ENCODE results near the gene C1orf226.

GRCh38 chr1:162404550-162405160, 23.1 kb downstream of the C1orf226 start:
- TF ChIP-seq POLR2AphosphoS5 (IDR thresholded peaks at IDR 0.05; ENCODE audit: low read depth, low read length) (no peak), CBX3 (IDR thresholded peaks at IDR 0.05; ENCODE audit: low read depth) (no peak), FOSL1 (IDR thresholded peaks at IDR 0.05; ENCODE audit: low read depth) (no peak; the same call in 1 of the 2 replicates), CTCF (IDR thresholded peaks at IDR 0.05 in 2 of 3, conservative IDR thresholded peaks at IDR 0.05 in 1 of 3; ENCODE audit: borderline replicate concordance in 1 of 3, insufficient read depth in 1 of 3, low read depth in 2 of 3, low read length in 2 of 3) (no peak), EZH2 (IDR thresholded peaks at IDR 0.05) (no peak), ZFX (IDR thresholded peaks at IDR 0.05) (no peak), MAX (IDR thresholded peaks at IDR 0.05) (no peak), YY1 (IDR thresholded peaks at IDR 0.05; ENCODE audit: extremely low read depth, insufficient replicate concordance, low read depth, low read length) (no peak)

All from HCT116 (cell line).